ENCODE results near the gene NRXN2.

Gene NRXN2

GRCh38 chr11:64754124-64754918 lies 31.3 kb upstream of the NRXN2 start:
- DNase-seq (ENCODE audit: low read depth) = no peak
- TF ChIP-seq CTCF (conservative IDR thresholded peaks at IDR 0.05; ENCODE audit: control insufficient read depth, insufficient read depth, low read depth, low read length) = no peak
- no peak overlapping the region for H3K4me3 ChIP-seq (ENCODE audit: control insufficient read depth, low read depth, low read length)

GRCh38 chr11:64753380-64754123 lies 30.6 kb upstream of the NRXN2 start:
- no peak for DNase-seq (ENCODE audit: low read depth)
- H3K4me3 ChIP-seq (ENCODE audit: control insufficient read depth, low read depth, low read length) = no peak overlapping the region
- TF ChIP-seq CTCF (conservative IDR thresholded peaks at IDR 0.05; ENCODE audit: control insufficient read depth, insufficient read depth, low read depth, low read length) = no peak

- no peak for TF ChIP-seq CTCF (conservative IDR thresholded peaks at IDR 0.05; ENCODE audit: control insufficient read depth, insufficient read depth, low read depth, low read length)
- H3K4me3 ChIP-seq (ENCODE audit: control insufficient read depth, low read depth, low read length) = no peak overlapping the region
- no peak for DNase-seq (ENCODE audit: low read depth)
Observed at GRCh38 chr11:64753019-64753379, 30.0 kb upstream of the NRXN2 start.

GRCh38 chr11:64752175-64752970 lies 29.4 kb upstream of the NRXN2 start:
- no peak for DNase-seq (ENCODE audit: low read depth)
- TF ChIP-seq CTCF (conservative IDR thresholded peaks at IDR 0.05; ENCODE audit: control insufficient read depth, insufficient read depth, low read depth, low read length) = no peak
- H3K4me3 ChIP-seq (ENCODE audit: control insufficient read depth, low read depth, low read length) = no peak overlapping the region

- no peak for TF ChIP-seq CTCF (conservative IDR thresholded peaks at IDR 0.05; ENCODE audit: control insufficient read depth, insufficient read depth, low read depth, low read length)
- H3K4me3 ChIP-seq (ENCODE audit: control insufficient read depth, low read depth, low read length) = no peak overlapping the region
- no peak for DNase-seq (ENCODE audit: low read depth)
Observed at GRCh38 chr11:64751580-64751979, 28.6 kb upstream of the NRXN2 start.

- no peak for TF ChIP-seq CTCF (conservative IDR thresholded peaks at IDR 0.05; ENCODE audit: control insufficient read depth, insufficient read depth, low read depth, low read length)
- no peak overlapping the region for H3K4me3 ChIP-seq (ENCODE audit: control insufficient read depth, low read depth, low read length)
- DNase-seq (ENCODE audit: low read depth) = no peak
Observed at GRCh38 chr11:64751136-64751535, 28.1 kb upstream of the NRXN2 start.

Measured in fibroblast of mammary gland (primary cell).